Mesodermal cell (in vitro differentiated cells): ENCODE data around the gene TAGLN3.

Source experiments
- H3K27ac ChIP-seq: 2 replicates; pipeline ENCODE4 v1.7.0; 2013; ENCODE audit warnings: mild to moderate bottlenecking, low read depth, low read length, moderate library complexity; ENCODE audit not compliant: severe bottlenecking
- H3K36me3 ChIP-seq: 2 replicates; pipeline ENCODE4 v1.7.1; 2013; ENCODE audit warnings: mild to moderate bottlenecking, low read length, moderate library complexity; ENCODE audit not compliant: control insufficient read depth, insufficient read depth
- H3K4me1 ChIP-seq: one replicate; pipeline ENCODE4 v1.7.1; 2013; ENCODE audit warnings: mild to moderate bottlenecking, low read length; ENCODE audit not compliant: insufficient read depth, control insufficient read depth, poor library complexity, severe bottlenecking
- H3K4me3 ChIP-seq: 2 replicates; pipeline ENCODE4 v1.7.0; 2013; ENCODE audit warnings: low read length, control low read depth, mild to moderate bottlenecking; ENCODE audit not compliant: insufficient read depth, poor library complexity, severe bottlenecking; ENCODE audit errors: extremely low read depth
- H3K9me3 ChIP-seq: 2 replicates; pipeline ENCODE4 v1.7.1; 2013; ENCODE audit warnings: mild to moderate bottlenecking, low read length, moderate library complexity; ENCODE audit not compliant: control insufficient read depth
- WGBS, 2 experiments: methylation state at CpG; one replicate each; pipeline ENCODE4 v1.1.5; 2013; ENCODE audit warnings: missing lambda C conversion rate in 2 of 2; ENCODE audit not compliant: insufficient coverage in 2 of 2; 5-methylcytosine and 5-hydroxymethylcytosine counted together

TAGLN3 gene

DNA sequence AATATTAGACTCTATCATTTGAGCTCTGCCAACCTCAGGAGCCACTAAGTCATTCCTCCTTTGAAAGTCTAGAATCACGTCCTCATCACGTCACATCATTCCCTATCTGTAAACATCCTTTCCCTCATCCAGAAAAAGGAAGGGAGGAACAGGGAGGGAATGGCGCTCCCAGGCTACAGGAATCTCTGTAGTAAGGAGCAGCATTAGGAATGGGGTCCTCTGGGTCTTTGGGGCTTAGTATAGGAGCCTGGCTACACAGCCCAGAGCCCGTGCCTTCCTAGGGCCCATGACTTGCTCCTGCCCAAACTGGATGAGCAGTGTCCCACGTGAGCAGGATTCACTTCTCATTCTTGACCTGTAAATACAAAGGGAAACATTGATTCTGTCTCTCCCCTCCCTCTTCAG lies 1.6 kb downstream of the TAGLN3 start:
- no peaks in the 10 kb centered on the region for H3K36me3 ChIP-seq
- no peak overlapping the region for H3K27ac ChIP-seq
- H3K9me3 ChIP-seq: no peaks in the 10 kb centered on the region
- WGBS, 2 experiments: 33 to 50% methylated on average over 1 to 2 of the region's 5 CpGs
- H3K4me1 ChIP-seq: peaks cover 17% of the 10 kb centered on the region
- no peak overlapping the region for H3K4me3 ChIP-seq

DNA sequence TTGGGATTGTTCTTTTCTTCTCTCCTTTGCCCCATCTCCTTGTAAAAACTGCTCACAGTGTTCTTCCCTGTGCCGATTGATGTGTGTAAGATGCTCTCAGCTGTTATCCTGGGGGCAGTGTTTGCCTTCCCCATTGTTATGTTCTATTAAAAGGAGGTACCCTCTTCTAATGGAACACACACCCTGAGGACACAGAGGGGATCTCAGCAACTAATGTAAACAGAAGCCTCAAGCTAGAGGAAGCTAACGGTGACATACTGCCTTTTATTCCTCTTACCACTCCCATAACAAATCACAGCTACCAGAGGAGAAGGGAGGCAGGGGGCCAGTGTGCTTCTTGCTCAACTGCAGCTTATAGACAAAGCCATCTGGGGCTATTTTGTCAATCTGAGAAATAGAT lies 2.2 kb downstream of the TAGLN3 start:
- H3K9me3 ChIP-seq: no peaks in the 10 kb centered on the region
- H3K27ac ChIP-seq: no peak overlapping the region
- no peak overlapping the region for H3K4me3 ChIP-seq
- no CpG with 5 or more reads among the region's 2 CpGs for WGBS, 2 experiments
- H3K4me1 ChIP-seq: peaks cover 17% of the 10 kb centered on the region
- H3K36me3 ChIP-seq: no peaks in the 10 kb centered on the region

DNA sequence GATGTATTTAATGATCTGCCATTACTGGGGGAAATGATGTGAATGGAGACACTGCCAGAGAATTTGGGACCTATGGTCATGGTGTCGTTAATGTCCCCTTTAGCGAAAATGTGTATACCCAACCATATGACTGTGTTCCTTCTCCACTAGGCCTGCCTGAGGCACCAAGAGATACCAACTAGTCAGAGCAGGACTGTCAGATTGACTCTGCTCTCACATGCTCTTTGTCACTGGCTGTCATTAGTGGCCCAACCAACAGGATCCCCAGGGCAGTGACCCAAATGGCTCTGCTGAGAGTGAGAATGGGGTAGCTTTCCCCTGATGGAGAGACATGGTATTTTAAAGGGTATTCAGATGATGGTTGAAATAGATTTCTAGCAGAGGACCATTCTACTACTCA lies 2.8 kb downstream of the TAGLN3 start:
- WGBS, 2 experiments: 87 to 91% methylated on average over 2 of the region's 2 CpGs
- Histone ChIP-seq H3K4me1 (peaks cover 17% of the 10 kb centered on the region), H3K4me3 (no peak overlapping the region), H3K36me3 (no peaks in the 10 kb centered on the region), H3K27ac (no peak overlapping the region), H3K9me3 (no peaks in the 10 kb centered on the region)

DNA sequence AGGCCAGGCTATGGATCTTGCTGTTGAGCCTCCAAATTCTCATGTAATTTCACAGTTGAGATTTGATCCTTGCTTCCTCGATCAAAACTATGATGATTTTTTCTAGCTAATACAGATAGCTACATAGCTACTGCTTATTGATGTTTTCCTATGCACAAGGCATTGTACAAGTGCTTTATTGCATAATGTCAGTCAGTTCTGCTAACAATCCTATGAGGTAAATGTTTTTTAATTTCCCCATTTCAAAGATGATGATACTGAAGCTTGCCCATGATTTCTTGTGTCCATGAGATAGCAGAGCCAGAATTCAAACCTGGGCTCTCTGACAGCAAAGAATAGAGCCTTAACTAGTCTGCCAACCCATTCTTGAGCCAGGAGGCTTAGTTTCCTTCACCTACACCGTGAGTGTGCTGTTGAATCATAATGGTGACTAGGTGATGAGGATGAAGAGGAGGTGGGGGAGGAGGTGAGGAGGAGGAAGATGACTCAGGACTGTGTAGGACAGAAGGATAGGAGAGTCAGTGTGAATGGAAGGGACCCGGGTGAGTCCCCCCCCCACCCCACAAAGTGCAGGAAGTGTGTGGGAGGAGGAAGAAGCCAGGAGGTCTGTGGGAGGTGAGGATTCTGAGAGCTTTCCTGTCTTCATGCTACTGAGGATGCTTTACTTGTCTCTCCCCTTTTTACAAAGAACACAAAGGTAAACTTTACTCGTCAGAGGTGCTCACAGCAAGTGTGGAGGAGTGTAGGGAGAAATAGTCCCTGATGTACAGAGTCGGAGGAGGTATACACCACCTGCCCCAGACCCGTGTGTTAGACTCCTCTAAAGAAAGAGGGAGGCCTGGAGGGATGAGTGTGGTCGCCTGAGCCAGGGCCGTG lies 3.6 kb downstream of the TAGLN3 start:
- Histone ChIP-seq H3K36me3 (no peaks in the 10 kb centered on the region), H3K4me3 (no peak overlapping the region), H3K4me1 (peaks cover 18% of the 10 kb centered on the region), H3K9me3 (no peaks in the 10 kb centered on the region), H3K27ac (no peak overlapping the region)
- WGBS, 2 experiments: 56 to 65% methylated on average over 2 to 3 of the region's 8 CpGs

DNA sequence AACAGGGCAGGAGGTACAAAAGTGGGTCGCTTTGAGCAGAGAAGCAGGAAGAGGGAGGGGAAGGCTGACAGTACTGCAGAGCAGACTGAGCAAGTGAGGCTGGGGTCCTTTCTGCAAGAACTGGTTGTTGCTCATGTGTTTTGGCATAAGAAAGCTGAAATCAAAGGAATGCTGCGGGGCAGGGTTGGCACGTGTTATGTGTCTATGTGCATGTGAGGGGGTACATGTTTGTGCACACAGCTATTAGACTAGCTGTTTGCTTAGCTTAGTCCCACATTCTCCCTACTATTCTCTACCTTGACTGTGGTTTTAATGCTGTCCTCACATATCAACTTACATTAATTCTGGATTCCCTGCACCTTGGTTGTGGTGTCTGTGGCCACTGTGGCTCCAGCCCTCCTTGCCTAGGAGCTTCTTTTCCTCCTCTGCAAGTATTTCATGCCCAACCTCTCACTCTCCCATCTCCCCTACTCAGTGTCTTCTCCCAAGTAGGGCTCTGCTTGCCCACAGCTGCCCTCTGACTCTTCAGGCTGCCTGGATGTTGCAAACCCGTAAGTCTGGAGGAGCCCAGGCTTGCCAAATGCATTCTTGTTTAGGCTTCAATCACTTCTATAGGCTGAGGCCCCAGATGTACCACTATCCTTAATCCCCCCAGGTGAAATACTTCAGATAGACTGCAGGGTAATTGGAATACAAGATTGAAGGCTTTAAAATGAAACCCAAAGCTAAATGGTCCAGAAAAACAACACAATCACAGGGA lies 4.8 kb downstream of the TAGLN3 start:
- no peak overlapping the region for H3K4me3 ChIP-seq
- no peaks in the 10 kb centered on the region for H3K36me3 ChIP-seq
- peaks cover 25% of the 10 kb centered on the region for H3K4me1 ChIP-seq
- no peaks in the 10 kb centered on the region for H3K9me3 ChIP-seq
- 85 to 100% methylated on average over 1 of the region's 4 CpGs for WGBS, 2 experiments
- no peak overlapping the region for H3K27ac ChIP-seq

DNA sequence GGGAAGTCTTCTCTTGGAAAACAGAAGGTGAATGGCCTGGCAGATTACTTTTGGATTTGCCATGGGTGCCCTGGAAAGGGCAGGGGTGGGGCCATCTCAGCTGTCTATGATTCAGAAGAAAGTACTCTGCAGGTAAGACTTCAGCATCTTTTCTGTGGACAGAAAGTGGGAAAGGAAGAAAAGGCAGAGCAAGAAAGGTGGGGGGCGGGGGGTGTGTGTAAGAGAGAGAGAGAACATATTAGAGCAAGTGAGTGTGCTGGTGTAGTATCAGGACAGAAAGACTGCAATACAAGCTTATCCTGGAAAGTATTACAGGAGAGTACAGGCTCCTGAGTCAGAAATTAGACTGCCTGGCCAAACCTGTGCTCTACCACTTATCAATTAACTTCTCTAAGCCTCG lies 5.5 kb downstream of the TAGLN3 start:
- no peaks in the 10 kb centered on the region for H3K36me3 ChIP-seq
- no peak overlapping the region for H3K4me3 ChIP-seq
- no peak overlapping the region for H3K27ac ChIP-seq
- H3K4me1 ChIP-seq: peaks cover 25% of the 10 kb centered on the region
- WGBS, 2 experiments: 85 to 100% methylated on average over 1 of the region's 2 CpGs
- no peaks in the 10 kb centered on the region for H3K9me3 ChIP-seq

DNA sequence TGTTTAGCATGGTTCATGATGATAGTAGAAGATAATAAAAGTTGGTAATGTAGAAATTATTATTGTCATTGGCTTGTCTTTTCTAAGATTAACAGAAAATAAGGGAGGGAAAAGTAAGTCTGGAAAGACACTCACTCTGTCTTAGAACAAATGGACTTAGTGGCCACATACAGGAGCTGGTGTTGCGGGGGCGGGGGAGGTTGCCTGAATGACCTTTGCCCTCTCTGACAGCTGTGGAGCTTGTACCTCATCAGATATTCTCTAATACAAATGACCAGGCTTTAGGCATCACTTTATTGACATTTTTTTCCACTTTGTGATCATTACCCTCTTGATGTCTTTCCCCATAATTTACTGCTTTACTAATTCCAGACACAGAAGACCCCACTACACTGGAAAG lies 5.9 kb downstream of the TAGLN3 start:
- peaks cover 25% of the 10 kb centered on the region for H3K4me1 ChIP-seq
- H3K9me3 ChIP-seq: no peaks in the 10 kb centered on the region
- 91 to 100% methylated on average over 2 of the region's 2 CpGs for WGBS, 2 experiments
- H3K4me3 ChIP-seq: no peak overlapping the region
- H3K27ac ChIP-seq: no peak overlapping the region
- no peaks in the 10 kb centered on the region for H3K36me3 ChIP-seq

DNA sequence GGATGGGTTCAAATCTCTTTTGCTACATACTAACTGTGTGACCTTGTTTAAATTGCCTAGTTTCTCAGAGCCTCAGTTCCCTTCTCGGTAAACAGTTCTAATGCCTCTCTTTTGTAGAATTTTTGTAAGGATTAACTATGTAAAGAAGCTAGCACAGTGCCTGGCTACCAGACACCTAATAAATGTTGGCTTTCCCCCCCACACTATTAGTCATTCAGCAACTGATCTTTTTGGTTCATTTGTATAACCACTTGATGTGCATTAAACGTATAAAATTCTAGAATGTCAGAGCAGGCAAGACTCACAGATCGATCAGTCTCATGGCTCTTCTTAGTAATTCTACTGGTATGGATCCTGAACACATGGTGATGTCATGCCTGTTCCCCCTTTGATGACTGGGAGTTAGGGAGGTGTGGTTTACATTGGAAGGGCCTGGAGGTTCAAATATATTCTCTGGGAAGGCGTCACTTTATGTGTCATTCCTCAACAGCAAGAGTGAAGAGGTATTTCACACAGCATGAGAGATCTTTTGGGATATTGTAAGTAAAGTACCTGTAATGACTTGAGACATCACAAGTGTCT lies 6.5 kb downstream of the TAGLN3 start:
- no peaks in the 10 kb centered on the region for H3K36me3 ChIP-seq
- peaks cover 25% of the 10 kb centered on the region for H3K4me1 ChIP-seq
- H3K4me3 ChIP-seq: no peak overlapping the region
- H3K27ac ChIP-seq: no peak overlapping the region
- H3K9me3 ChIP-seq: no peaks in the 10 kb centered on the region
- WGBS, 2 experiments: 73 to 90% methylated on average over 2 to 3 of the region's 4 CpGs

DNA sequence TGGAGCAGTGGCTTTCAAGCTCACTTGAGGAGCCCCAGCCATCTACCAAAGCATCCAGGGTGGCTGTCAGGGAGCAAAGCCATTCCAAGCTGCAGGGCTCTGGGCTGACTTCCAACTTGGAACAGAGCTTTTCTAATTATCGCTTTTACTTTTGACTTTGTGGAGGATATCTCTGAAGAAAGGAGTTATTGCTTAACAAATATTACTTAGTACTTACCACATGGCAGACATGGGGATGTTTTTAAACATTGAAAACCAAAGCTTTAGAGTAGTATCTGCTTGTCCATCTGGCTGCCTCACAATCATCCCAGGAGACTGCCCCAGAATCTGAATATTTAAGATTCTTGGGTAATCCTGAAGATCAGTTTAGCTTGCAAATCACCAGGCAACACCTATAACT lies 8.9 kb downstream of the TAGLN3 start:
- WGBS, 2 experiments: no CpG with 5 or more reads among the region's 1 CpG
- H3K36me3 ChIP-seq: no peaks in the 10 kb centered on the region
- H3K27ac ChIP-seq: no peak overlapping the region
- H3K4me3 ChIP-seq: no peak overlapping the region
- peaks cover 8% of the 10 kb centered on the region for H3K4me1 ChIP-seq
- H3K9me3 ChIP-seq: no peaks in the 10 kb centered on the region

DNA sequence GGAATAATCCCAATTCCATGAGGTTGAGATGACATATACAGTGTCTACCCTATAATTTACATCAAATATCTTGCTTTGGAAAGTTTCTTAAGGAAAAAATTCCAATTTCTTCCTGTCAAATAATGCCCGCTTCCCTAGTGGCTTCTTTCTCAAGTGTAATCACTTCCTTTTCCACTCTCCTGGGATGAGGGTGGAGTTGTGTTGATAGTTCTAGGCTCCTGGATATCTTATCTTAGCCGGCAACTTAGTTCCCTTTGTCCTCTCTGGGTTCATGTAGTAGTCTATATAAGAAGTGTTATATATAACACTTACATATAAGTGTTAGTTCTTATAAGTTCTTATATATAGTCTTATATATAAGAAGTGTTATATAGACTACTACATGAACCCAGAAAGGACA lies 10.9 kb downstream of the TAGLN3 start:
- Histone ChIP-seq H3K4me3 (no peak overlapping the region), H3K27ac (no peak overlapping the region), H3K4me1 (peaks cover 8% of the 10 kb centered on the region), H3K9me3 (no peaks in the 10 kb centered on the region), H3K36me3 (no peaks in the 10 kb centered on the region)
- no CpG with 5 or more reads among the region's 2 CpGs for WGBS, 2 experiments
